ENCODE data around the gene LGALS8.

The LGALS8 gene

DNA sequence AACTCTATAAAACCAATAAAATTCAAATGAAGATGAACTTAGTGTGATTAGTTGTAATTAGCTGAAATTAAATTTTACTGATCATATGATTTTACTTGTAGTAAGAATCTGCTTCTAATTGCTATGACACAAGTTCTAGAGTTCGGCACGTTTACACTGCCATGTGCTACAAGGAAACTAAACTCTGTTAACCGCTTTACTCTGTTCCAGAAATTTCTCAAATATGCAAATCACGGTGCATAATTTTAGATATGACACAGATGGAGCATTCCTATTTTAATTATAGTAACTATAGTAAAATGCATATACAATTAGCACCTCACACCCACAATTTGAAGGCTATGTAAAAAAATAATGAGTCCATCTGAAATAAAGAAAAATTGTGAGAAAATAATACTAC is 65.7 kb downstream of the LGALS8 start:
- DNase-seq (ENCODE audit: low spot score): no peak

DNA sequence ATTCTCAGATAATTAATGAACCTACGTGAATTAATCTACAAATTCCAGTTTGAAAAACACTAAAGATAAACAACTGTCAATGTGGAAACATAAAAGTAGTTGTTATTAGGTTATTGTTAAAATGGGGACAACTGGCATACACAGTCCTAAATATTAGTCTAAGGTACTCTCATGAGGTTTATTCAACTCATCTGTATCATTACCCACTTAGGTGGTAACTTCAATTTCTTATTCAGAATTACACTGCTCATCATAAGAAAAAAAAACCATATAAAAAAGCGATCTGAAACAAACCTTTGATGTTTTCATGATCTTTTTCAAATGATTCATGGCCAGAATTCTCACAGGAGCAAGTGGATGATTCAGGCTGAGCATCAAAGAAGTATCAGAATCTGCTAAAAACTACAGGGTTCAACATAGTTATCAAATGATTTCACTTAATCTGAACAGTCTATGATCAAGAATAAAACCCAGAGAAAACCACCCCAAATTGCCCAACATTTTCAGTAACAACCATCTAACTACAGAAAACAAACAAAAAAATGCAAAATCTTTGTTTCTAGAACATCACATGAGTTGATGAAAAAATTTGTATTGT is 66.9 kb downstream of the LGALS8 start:
- DNase-seq (ENCODE audit: low spot score): no peak

DNA sequence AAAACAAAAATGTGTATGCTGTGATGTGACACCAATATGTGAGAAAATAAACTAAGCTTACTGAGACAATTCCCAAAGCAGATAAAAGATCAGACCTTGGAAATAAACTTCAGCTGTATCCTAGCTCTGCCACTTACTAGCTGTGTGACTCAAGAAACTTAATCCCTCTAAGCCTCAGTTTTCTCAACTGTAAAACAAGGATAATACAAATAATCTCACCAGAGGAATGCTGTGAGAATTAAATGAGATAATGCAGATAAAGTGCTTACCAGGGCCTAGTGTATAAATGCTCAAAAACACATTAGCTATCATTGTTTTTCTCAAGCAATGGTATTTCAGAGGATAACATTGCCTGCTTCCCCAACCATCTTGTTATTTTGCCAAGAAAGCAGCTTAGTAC is 78.4 kb downstream of the LGALS8 start:
- no peak for DNase-seq (ENCODE audit: low spot score)
